ENCODE measurements around the gene ZC3H10.
"Not testable (repeated sequence)": the region's sequence is repeated elsewhere in the genome, so short reads cannot be mapped to it uniquely, and the experiment has no call there.

Gene ZC3H10

GRCh38 chr12:56154818-56155217, 36.8 kb downstream of the ZC3H10 start:
- DNase-seq (ENCODE audit: low read depth), result no peak

- no peak for DNase-seq (ENCODE audit: low read depth)
Measured at GRCh38 chr12:56155256-56155845, 37.3 kb downstream of the ZC3H10 start.

- not testable (repeated sequence) for DNase-seq (ENCODE audit: low read depth)
Measured at GRCh38 chr12:56156464-56157200, 38.6 kb downstream of the ZC3H10 start.

- DNase-seq (ENCODE audit: low read depth), result peak; percentile 79
Measured at GRCh38 chr12:56157201-56158028, 39.3 kb downstream of the ZC3H10 start.

- peak; percentile 96 for DNase-seq (ENCODE audit: low read depth)
Measured at GRCh38 chr12:56158029-56158925, 40.2 kb downstream of the ZC3H10 start, which contains the start of gene MYL6. Gene MYL6 (plus strand): TSS chr12:56158359. CDS start chr12:56158402, 43 bp downstream.

GRCh38 chr12:56158926-56159461, 40.9 kb downstream of the ZC3H10 start:
- DNase-seq (ENCODE audit: low read depth), result peak; percentile 59

GRCh38 chr12:56159482-56160192, 41.6 kb downstream of the ZC3H10 start:
- no peak for DNase-seq (ENCODE audit: low read depth)

- DNase-seq (ENCODE audit: low read depth), result no peak
Measured at GRCh38 chr12:56160193-56160763, 42.2 kb downstream of the ZC3H10 start.

- DNase-seq (ENCODE audit: low read depth), result no peak
Measured at GRCh38 chr12:56160894-56161689, 43.0 kb downstream of the ZC3H10 start.

GRCh38 chr12:56161690-56162351, 43.8 kb downstream of the ZC3H10 start:
- no peak for DNase-seq (ENCODE audit: low read depth)

- DNase-seq (ENCODE audit: low read depth), result no peak
Measured at GRCh38 chr12:56162468-56163290, 44.6 kb downstream of the ZC3H10 start.

- DNase-seq (ENCODE audit: low read depth), result no peak
Measured at GRCh38 chr12:56163533-56164344, 45.7 kb downstream of the ZC3H10 start.

GRCh38 chr12:56164345-56164729, 46.3 kb downstream of the ZC3H10 start:
- DNase-seq (ENCODE audit: low read depth), result no peak

- DNase-seq (ENCODE audit: low read depth), result no peak
Measured at GRCh38 chr12:56165369-56165768, 47.3 kb downstream of the ZC3H10 start.

GRCh38 chr12:56169229-56169759, 51.2 kb downstream of the ZC3H10 start:
- no peak for DNase-seq (ENCODE audit: low read depth)

GRCh38 chr12:56172839-56173238, 54.8 kb downstream of the ZC3H10 start:
- DNase-seq (ENCODE audit: low read depth), result no peak

Data from HS-27A (cell line).